ENCODE data around the gene PTPRC.

GRCh38 chr1:198794498-198794897 lies 155.7 kb downstream of the PTPRC start:
- TF ChIP-seq, protein P1, sequence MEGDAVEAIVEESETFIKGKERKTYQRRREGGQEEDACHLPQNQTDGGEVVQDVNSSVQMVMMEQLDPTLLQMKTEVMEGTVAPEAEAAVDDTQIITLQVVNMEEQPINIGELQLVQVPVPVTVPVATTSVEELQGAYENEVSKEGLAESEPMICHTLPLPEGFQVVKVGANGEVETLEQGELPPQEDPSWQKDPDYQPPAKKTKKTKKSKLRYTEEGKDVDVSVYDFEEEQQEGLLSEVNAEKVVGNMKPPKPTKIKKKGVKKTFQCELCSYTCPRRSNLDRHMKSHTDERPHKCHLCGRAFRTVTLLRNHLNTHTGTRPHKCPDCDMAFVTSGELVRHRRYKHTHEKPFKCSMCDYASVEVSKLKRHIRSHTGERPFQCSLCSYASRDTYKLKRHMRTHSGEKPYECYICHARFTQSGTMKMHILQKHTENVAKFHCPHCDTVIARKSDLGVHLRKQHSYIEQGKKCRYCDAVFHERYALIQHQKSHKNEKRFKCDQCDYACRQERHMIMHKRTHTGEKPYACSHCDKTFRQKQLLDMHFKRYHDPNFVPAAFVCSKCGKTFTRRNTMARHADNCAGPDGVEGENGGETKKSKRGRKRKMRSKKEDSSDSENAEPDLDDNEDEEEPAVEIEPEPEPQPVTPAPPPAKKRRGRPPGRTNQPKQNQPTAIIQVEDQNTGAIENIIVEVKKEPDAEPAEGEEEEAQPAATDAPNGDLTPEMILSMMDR (IDR thresholded peaks at IDR 0.05), result no peak
- no peak for TF ChIP-seq POLR2AphosphoS5 (IDR thresholded peaks at IDR 0.05; ENCODE audit: insufficient read depth in 1 of 2, low read depth in 1 of 2)

Data from vagina (tissue), 2 donors.